Small intestine (tissue), 7 donors: ENCODE measurements around the gene SMIM36. TPM values are rescaled to one million over a fixed set of nuclear protein-coding genes. Genes with fewer than 3 reads are reported as not detected.

Source experiments
- DNase-seq, 2 donors: peaks; one replicate each; pipeline versions ENCODE4 v3.0.0 to v3.0.0-alpha.2; 2013
- FAIRE-seq: peaks from 2 replicates; lab custom pipeline; 2012; peaks lifted over from hg19 to GRCh38; lab: Jason Lieb, UNC
- H3K27ac ChIP-seq, 3 donors: one replicate each; pipeline ENCODE4 v1.5.1; 2013; ENCODE audit warnings: low read length in 2 of 3, mild to moderate bottlenecking in 2 of 3, control low read depth in 1 of 3, inconsistent platforms in 1 of 3, low read depth in 1 of 3, moderate library complexity in 1 of 3
- H3K27me3 ChIP-seq, 3 donors: one replicate each; pipeline ENCODE4 v1.6.1; 2013; ENCODE audit warnings: low read length in 3 of 3, inconsistent platforms in 1 of 3; ENCODE audit not compliant: control insufficient read depth in 3 of 3, insufficient read depth in 3 of 3
- H3K36me3 ChIP-seq, 3 donors: one replicate each; pipeline ENCODE4 v1.6.1; 2013; ENCODE audit warnings: low read length in 3 of 3, inconsistent platforms in 1 of 3, low read depth in 1 of 3, mild to moderate bottlenecking in 1 of 3, moderate library complexity in 1 of 3; ENCODE audit not compliant: control insufficient read depth in 3 of 3, insufficient read depth in 2 of 3
- H3K4me1 ChIP-seq, 3 donors: one replicate each; pipeline ENCODE4 v1.6.1; 2013; ENCODE audit warnings: low read length in 2 of 3, inconsistent platforms in 1 of 3, low read depth in 1 of 3, mild to moderate bottlenecking in 1 of 3, moderate library complexity in 1 of 3; ENCODE audit not compliant: control insufficient read depth in 3 of 3, insufficient read depth in 2 of 3
- H3K4me3 ChIP-seq, 3 donors: one replicate each; pipeline ENCODE4 v1.5.1; 2013; ENCODE audit warnings: low read length in 3 of 3, control low read depth in 1 of 3, inconsistent platforms in 1 of 3, low read depth in 1 of 3, mild to moderate bottlenecking in 1 of 3, moderate library complexity in 1 of 3
- H3K9me3 ChIP-seq, 2 donors: one replicate each; pipeline ENCODE4 v1.6.1; 2013; ENCODE audit warnings: low read depth in 1 of 2, low read length in 1 of 2; ENCODE audit not compliant: control insufficient read depth in 2 of 2, insufficient read depth in 1 of 2
- WGBS, 3 donors: extraction: QIAGEN DNeasy Blood & Tissue Kit; methylation state at CpG; one replicate each; pipeline ENCODE4 v1.1.7; 2013; 5-methylcytosine and 5-hydroxymethylcytosine counted together
- polyA plus RNA-seq, 4 donors: library from polyadenylated mRNA; stranded (reverse) in 3 of 4; unstranded in 1 of 4; fragments of 200-250 nt in 3 of 4; fragments of 120-200 nt in 1 of 4; gene quantifications; one replicate each; pipeline versions ENCODE4 v1.2.1 to v1.2.3, GENCODE V29; 2013
- donor health status: healthy with polysubstance abuse.
- donor health status: control.
- donor health status: control.
- donor health status: Bipolar disorder and iron deficiency.
- donor health status: healthy.

SMIM36 gene
- polyA plus RNA-seq, 4 donors = not detected

- H3K27me3 ChIP-seq = no peaks in the 10 kb centered on the region
- DNase-seq (peak in 1 of 2 donors; percentile 86), FAIRE-seq (peak; percentile 65)
- no peak overlapping the region for H3K4me3 ChIP-seq
- H3K27ac ChIP-seq = peak overlapping the region in 2 of 3 donors; percentile 66 to 79
- H3K4me1 ChIP-seq = peaks cover 0 to 10% (median 9%) of the 10 kb centered on the region in 3 donors
- WGBS, 3 donors = 12 to 39% (median 33%) methylated on average over 3 of the region's 3 CpGs
- no peaks in the 10 kb centered on the region for H3K9me3 ChIP-seq
- no peaks in the 10 kb centered on the region for H3K36me3 ChIP-seq
Observed at GRCh38 chr17:55495239-55495638, 16.0 kb downstream of the SMIM36 start.

- H3K36me3 ChIP-seq = no peaks in the 10 kb centered on the region
- no peak overlapping the region for H3K4me3 ChIP-seq
- FAIRE-seq (no peak), DNase-seq (no peak)
- no peak overlapping the region for H3K27ac ChIP-seq
- H3K27me3 ChIP-seq = no peaks in the 10 kb centered on the region
- no peaks in the 10 kb centered on the region for H3K9me3 ChIP-seq
- H3K4me1 ChIP-seq = peaks cover 0 to 10% (median 9%) of the 10 kb centered on the region in 3 donors
- WGBS, 3 donors = 73 to 88% (median 85%) methylated on average over 7 of the region's 7 CpGs
Observed at GRCh38 chr17:55492781-55493341, 18.4 kb downstream of the SMIM36 start.

GRCh38 chr17:55490376-55490775, 20.9 kb downstream of the SMIM36 start:
- Histone ChIP-seq H3K27me3 (no peaks in the 10 kb centered on the region), H3K4me3 (no peak overlapping the region), H3K9me3 (no peaks in the 10 kb centered on the region), H3K27ac (no peak overlapping the region), H3K36me3 (no peaks in the 10 kb centered on the region), H3K4me1 (peaks cover 0 to 3% (median 2%) of the 10 kb centered on the region in 3 donors)
- 77 to 89% (median 80%) methylated on average over 4 of the region's 4 CpGs for WGBS, 3 donors
- DNase-seq (no peak), FAIRE-seq (no peak)

- Histone ChIP-seq H3K36me3 (no peaks in the 10 kb centered on the region), H3K4me3 (no peak overlapping the region), H3K9me3 (no peaks in the 10 kb centered on the region), H3K27me3 (no peaks in the 10 kb centered on the region), H3K4me1 (no peaks in the 10 kb centered on the region), H3K27ac (no peak overlapping the region)
- WGBS, 3 donors = 69 to 74% (median 73%) methylated on average over 7 of the region's 7 CpGs
- peak; percentile 13 to 52 for DNase-seq
- FAIRE-seq = no peak
Observed at GRCh38 chr17:55487695-55488432, 23.4 kb downstream of the SMIM36 start.

- H3K36me3 ChIP-seq = no peaks in the 10 kb centered on the region
- no peak for FAIRE-seq
- H3K9me3 ChIP-seq = no peaks in the 10 kb centered on the region
- H3K27me3 ChIP-seq = no peaks in the 10 kb centered on the region
- no peak overlapping the region for H3K27ac ChIP-seq
- no peak for DNase-seq
- no peak overlapping the region for H3K4me3 ChIP-seq
- 94 to 98% (median 95%) methylated on average over 2 of the region's 2 CpGs for whole genome bisulfite sequencing, 3 donors
- H3K4me1 ChIP-seq = no peaks in the 10 kb centered on the region
Observed at GRCh38 chr17:55484575-55484974, 26.7 kb downstream of the SMIM36 start.

- WGBS, 3 donors = 81 to 87% (median 86%) methylated on average over 3 of the region's 3 CpGs
- FAIRE-seq = no peak
- Histone ChIP-seq H3K9me3 (no peaks in the 10 kb centered on the region), H3K4me3 (no peak overlapping the region), H3K4me1 (no peaks in the 10 kb centered on the region), H3K36me3 (no peaks in the 10 kb centered on the region), H3K27me3 (peaks cover 0 to 2% (median 0%) of the 10 kb centered on the region in 3 donors), H3K27ac (no peak overlapping the region)
- no peak for DNase-seq
Observed at GRCh38 chr17:55482591-55483389, 28.5 kb downstream of the SMIM36 start.

- no peaks in the 10 kb centered on the region for H3K9me3 ChIP-seq
- DNase-seq (no peak), FAIRE-seq (no peak)
- H3K4me3 ChIP-seq = no peak overlapping the region
- H3K27ac ChIP-seq = no peak overlapping the region
- no peaks in the 10 kb centered on the region for H3K36me3 ChIP-seq
- H3K27me3 ChIP-seq = peaks cover 0 to 2% (median 0%) of the 10 kb centered on the region in 3 donors
- H3K4me1 ChIP-seq = no peaks in the 10 kb centered on the region
Observed at GRCh38 chr17:55480631-55481315, 30.5 kb downstream of the SMIM36 start.

GRCh38 chr17:55479903-55480302, 31.3 kb downstream of the SMIM36 start:
- peaks cover 0 to 2% (median 0%) of the 10 kb centered on the region in 3 donors for H3K27me3 ChIP-seq
- no peaks in the 10 kb centered on the region for H3K9me3 ChIP-seq
- WGBS, 3 donors = 90 to 93% (median 92%) methylated on average over 2 of the region's 2 CpGs
- no peak for DNase-seq
- no peaks in the 10 kb centered on the region for H3K36me3 ChIP-seq
- H3K4me1 ChIP-seq = no peaks in the 10 kb centered on the region
- H3K4me3 ChIP-seq = no peak overlapping the region
- FAIRE-seq = no peak
- H3K27ac ChIP-seq = no peak overlapping the region
